NT2/D1 (cell line): Measurements from ENCODE around the gene HOXB2.

Experiments used
- SUZ12 ChIP-seq: IDR thresholded peaks from 2 replicates; pipeline ENCODE4 v1.6.1; 2011; ENCODE audit not compliant: insufficient read length, insufficient read depth; ENCODE audit errors: extremely low read depth
- YY1 ChIP-seq: IDR thresholded peaks from 2 replicates; pipeline ENCODE4 v1.6.1; 2011; ENCODE audit not compliant: insufficient read length, insufficient read depth
- ZNF274 ChIP-seq: IDR thresholded peaks from 2 replicates; pipeline ENCODE4 v1.6.1; 2011; ENCODE audit warnings: mild to moderate bottlenecking, low read depth, low read length

- no peak for TF ChIP-seq SUZ12
- TF ChIP-seq ZNF274: no peak
- TF ChIP-seq YY1: no peak
These were observed 5.7 kb downstream of the HOXB2 start for GRCh38 chr17:48539177-48539576.
